Urinary bladder (tissue), 4 donors: ENCODE results near the gene ADNP. TPM values are rescaled to one million over a fixed set of nuclear protein-coding genes. Genes with fewer than 3 reads are reported as not detected.
A peak's percentile ranks its signal among the peaks of the same experiment; 100 is the strongest.
"Not testable (repeated sequence)": the region's sequence is repeated elsewhere in the genome, so short reads cannot be mapped to it uniquely, and the experiment has no call there.

Source experiments
- DNase-seq: peaks from one replicate; pipeline ENCODE4 v3.0.0-alpha.2; 2015; ENCODE audit errors: extremely low spot score
- H3K27ac ChIP-seq: one replicate; pipeline ENCODE4 v1.5.1; 2013; ENCODE audit warnings: low read depth, mild to moderate bottlenecking, moderate library complexity
- H3K36me3 ChIP-seq: one replicate; pipeline ENCODE4 v1.6.1; 2013; ENCODE audit warnings: mild to moderate bottlenecking, moderate library complexity; ENCODE audit not compliant: insufficient read depth
- H3K4me1 ChIP-seq: one replicate; pipeline ENCODE4 v1.6.1; 2013; ENCODE audit warnings: mild to moderate bottlenecking, moderate library complexity; ENCODE audit not compliant: insufficient read depth
- H3K4me3 ChIP-seq: one replicate; pipeline ENCODE4 v1.5.1; 2013; ENCODE audit warnings: low read depth, low read length
- WGBS: extraction: QIAGEN DNeasy Blood & Tissue Kit; methylation state at CpG from one replicate; pipeline ENCODE4 v1.1.7; 2013; 5-methylcytosine and 5-hydroxymethylcytosine counted together
- polyA plus RNA-seq: library from polyadenylated mRNA; stranded (reverse); fragments of 200-250 nt; gene quantifications from one replicate; pipeline ENCODE4 v1.2.3, GENCODE V29; 2013
- total RNA-seq: library from RNA; depleted of rRNA; stranded (reverse); fragments of >200 nt; gene quantifications from one replicate; pipeline ENCODE4 v1.2.3, GENCODE V29; 2014
- donor health status: healthy with polysubstance abuse.
- donor health status: healthy.

Gene ADNP
- total RNA-seq: 92.2 TPM
- polyA plus RNA-seq: 36.2 TPM

- H3K4me3 ChIP-seq: peak within 1 kb of the TSS; percentile 100
- peak; percentile 93 for DNase-seq
- H3K4me1 ChIP-seq: no peaks in the 10 kb centered on the region
- under 1% methylated on average over 58 of the region's 58 CpGs for whole genome bisulfite sequencing
- H3K27ac ChIP-seq: peak within 1 kb of the TSS; percentile 99
- no peaks in the 10 kb centered on the region for H3K36me3 ChIP-seq
Measured at GRCh38 chr20:50931306-50932015, at the start of gene ADNP. ADNP (minus strand) TSS chr20:50931437; CDS start chr20:50903996, 27,441 bp downstream.

GRCh38 chr20:50980071-50980681, 48.9 kb upstream of the ADNP start:
- Histone ChIP-seq H3K4me1 (no peaks in the 10 kb centered on the region), H3K27ac (no peak overlapping the region)

GRCh38 chr20:50978533-50978932, 47.3 kb upstream of the ADNP start:
- not testable (repeated sequence) for DNase-seq, H3K27ac ChIP-seq, H3K36me3 ChIP-seq, H3K4me3 ChIP-seq, H3K4me1 ChIP-seq
- 93% methylated on average over 4 of the region's 4 CpGs for WGBS

More at GRCh38 chr20:50980071-50980681, 48.9 kb upstream of the ADNP start:
- Histone ChIP-seq H3K4me3 (no peak overlapping the region), H3K36me3 (no peaks in the 10 kb centered on the region)
- 54% methylated on average over 8 of the region's 8 CpGs for WGBS
- DNase-seq: no peak

- H3K4me3 ChIP-seq: no peak overlapping the region
- no peak for DNase-seq
- no peaks in the 10 kb centered on the region for H3K36me3 ChIP-seq
- WGBS: 40% methylated on average over 20 of the region's 20 CpGs
- H3K4me1 ChIP-seq: no peaks in the 10 kb centered on the region
- H3K27ac ChIP-seq: no peak overlapping the region
Measured at GRCh38 chr20:50977066-50978021, 46.1 kb upstream of the ADNP start.

- no peaks in the 10 kb centered on the region for H3K4me1 ChIP-seq
- H3K4me3 ChIP-seq: no peak overlapping the region
- WGBS: 92% methylated on average over 10 of the region's 10 CpGs
- DNase-seq: no peak
- H3K36me3 ChIP-seq: no peaks in the 10 kb centered on the region
- H3K27ac ChIP-seq: no peak overlapping the region
Measured at GRCh38 chr20:50975701-50976330, 44.6 kb upstream of the ADNP start.

GRCh38 chr20:50969912-50970311, 38.7 kb upstream of the ADNP start:
- DNase-seq: no peak
- Histone ChIP-seq H3K36me3 (no peaks in the 10 kb centered on the region), H3K4me1 (no peaks in the 10 kb centered on the region), H3K27ac (no peak overlapping the region), H3K4me3 (no peak overlapping the region)
- 73% methylated on average over 8 of the region's 8 CpGs for WGBS

- H3K27ac ChIP-seq: no peak overlapping the region
- WGBS: 86% methylated on average over 5 of the region's 5 CpGs
- H3K36me3 ChIP-seq: no peaks in the 10 kb centered on the region
- H3K4me1 ChIP-seq: no peaks in the 10 kb centered on the region
- H3K4me3 ChIP-seq: no peak overlapping the region
- DNase-seq: no peak
Measured at GRCh38 chr20:50969435-50969834, 38.2 kb upstream of the ADNP start.

GRCh38 chr20:50968289-50968688, 37.1 kb upstream of the ADNP start:
- H3K4me1 ChIP-seq: no peaks in the 10 kb centered on the region
- no peak overlapping the region for H3K27ac ChIP-seq
- no peak for DNase-seq
- no peaks in the 10 kb centered on the region for H3K36me3 ChIP-seq
- H3K4me3 ChIP-seq: no peak overlapping the region
- WGBS: 81% methylated on average over 9 of the region's 9 CpGs

GRCh38 chr20:50967586-50967985, 36.3 kb upstream of the ADNP start:
- H3K27ac ChIP-seq: no peak overlapping the region
- no peaks in the 10 kb centered on the region for H3K4me1 ChIP-seq
- H3K36me3 ChIP-seq: no peaks in the 10 kb centered on the region
- no peak for DNase-seq
- H3K4me3 ChIP-seq: no peak overlapping the region
- WGBS: 35% methylated on average over 7 of the region's 7 CpGs

- Histone ChIP-seq H3K4me3 (peak overlapping the region; percentile 92), H3K4me1 (no peaks in the 10 kb centered on the region), H3K27ac (no peak overlapping the region), H3K36me3 (no peaks in the 10 kb centered on the region)
- 56% methylated on average over 25 of the region's 25 CpGs for WGBS
- no peak for DNase-seq
Measured at GRCh38 chr20:50959543-50960126, 28.4 kb upstream of the ADNP start.

GRCh38 chr20:50958615-50959542, 27.6 kb upstream of the ADNP start, which contains the start of gene MOCS3:
MOCS3 (plus strand) TSS chr20:50958818; CDS start chr20:50958843, 25 bp downstream.
- H3K4me3 ChIP-seq: peak within 1 kb of the TSS; percentile 92
- DNase-seq: peak; percentile 91
- peak within 1 kb of the TSS; percentile 65 for H3K27ac ChIP-seq
- 2% methylated on average over 67 of the region's 67 CpGs for WGBS
- H3K4me1 ChIP-seq: no peaks in the 10 kb centered on the region
- H3K36me3 ChIP-seq: no peaks in the 10 kb centered on the region
